GM19240 (cell line): ENCODE data around the gene SERPINB6.
"Not testable (repeated sequence)": the region's sequence is repeated elsewhere in the genome, so short reads cannot be mapped to it uniquely, and the experiment has no call there.

ENCODE experiments used
- DNase-seq: peaks from one replicate; pipeline ENCODE4 v3.0.0; 2011; ENCODE audit warnings: low spot score; ENCODE audit not compliant: insufficient read length

Gene SERPINB6

GRCh38 chr6:2939315-2940009 is 31.9 kb downstream of the SERPINB6 start:
- no peak for DNase-seq

DNA sequence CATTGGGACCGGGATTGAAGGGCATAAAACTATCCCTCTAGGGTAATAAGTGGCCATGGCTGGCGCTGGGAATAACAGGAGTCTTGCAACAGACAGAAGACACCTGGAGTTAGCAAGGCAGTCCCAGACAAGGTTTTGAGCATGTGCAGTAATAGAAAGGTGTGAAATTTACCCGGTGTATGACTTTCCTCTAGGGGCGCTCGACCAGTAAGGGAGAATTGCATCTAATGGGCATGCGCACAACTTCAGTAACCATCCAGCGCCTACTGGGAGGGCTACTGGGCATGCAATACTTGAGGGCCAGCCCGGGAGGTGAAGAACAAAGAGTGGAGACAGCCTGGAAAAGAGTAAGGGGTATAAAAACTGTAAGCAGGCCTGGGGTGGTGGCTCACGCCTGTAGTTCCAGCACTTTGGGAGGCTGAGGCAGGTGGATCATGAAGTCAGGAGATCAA is 32.7 kb downstream of the SERPINB6 start:
- no peak for DNase-seq

DNA sequence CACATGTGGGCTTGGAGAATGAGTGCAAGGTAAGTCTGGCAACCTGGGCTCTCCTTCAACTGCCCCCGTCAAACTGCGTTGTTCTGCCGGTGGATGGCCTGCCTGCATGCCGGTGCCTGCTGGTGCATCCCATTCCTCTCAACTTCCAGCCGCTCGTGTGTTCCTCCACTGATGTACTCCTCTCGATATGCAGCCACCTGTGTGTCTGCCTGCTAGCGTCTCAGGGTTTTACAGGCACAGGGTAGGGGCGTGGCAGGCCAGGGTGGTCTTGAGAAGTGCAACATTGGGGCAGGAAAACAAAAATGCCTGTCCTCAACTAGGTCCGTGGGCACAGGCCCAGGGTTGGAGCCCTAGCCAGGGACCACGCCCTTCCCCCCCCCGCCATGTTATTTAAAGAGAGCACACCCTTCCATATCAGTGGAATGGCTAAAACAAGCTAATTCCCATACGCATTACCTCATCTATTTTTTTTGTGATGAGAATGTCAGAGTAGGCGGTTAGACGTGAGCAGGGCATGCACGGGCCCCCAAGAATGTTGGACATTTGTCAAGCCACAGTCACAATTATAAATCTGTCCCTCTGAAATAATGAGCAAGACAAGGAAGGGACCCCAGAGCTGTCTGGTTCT is 33.2 kb downstream of the SERPINB6 start:
- DNase-seq, result no peak

DNA sequence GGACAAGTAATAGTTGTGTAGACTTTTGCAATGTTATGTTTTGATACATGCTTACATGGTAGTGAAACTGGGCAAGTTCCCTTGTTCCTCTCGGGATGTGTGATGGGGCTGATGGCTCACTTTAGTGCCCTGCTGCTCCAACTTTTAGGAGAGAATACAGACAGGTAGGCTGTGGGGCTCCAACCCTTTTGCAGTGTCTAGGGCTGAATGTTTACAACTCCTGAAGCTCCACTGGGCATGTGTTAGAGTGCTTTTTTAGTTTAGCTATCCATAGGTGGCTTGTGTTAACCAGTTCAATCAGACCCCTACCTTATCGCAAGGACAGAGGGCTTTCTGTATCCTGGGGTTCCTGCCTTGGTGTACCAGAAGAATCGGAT is 33.8 kb downstream of the SERPINB6 start:
- no peak for DNase-seq

DNA sequence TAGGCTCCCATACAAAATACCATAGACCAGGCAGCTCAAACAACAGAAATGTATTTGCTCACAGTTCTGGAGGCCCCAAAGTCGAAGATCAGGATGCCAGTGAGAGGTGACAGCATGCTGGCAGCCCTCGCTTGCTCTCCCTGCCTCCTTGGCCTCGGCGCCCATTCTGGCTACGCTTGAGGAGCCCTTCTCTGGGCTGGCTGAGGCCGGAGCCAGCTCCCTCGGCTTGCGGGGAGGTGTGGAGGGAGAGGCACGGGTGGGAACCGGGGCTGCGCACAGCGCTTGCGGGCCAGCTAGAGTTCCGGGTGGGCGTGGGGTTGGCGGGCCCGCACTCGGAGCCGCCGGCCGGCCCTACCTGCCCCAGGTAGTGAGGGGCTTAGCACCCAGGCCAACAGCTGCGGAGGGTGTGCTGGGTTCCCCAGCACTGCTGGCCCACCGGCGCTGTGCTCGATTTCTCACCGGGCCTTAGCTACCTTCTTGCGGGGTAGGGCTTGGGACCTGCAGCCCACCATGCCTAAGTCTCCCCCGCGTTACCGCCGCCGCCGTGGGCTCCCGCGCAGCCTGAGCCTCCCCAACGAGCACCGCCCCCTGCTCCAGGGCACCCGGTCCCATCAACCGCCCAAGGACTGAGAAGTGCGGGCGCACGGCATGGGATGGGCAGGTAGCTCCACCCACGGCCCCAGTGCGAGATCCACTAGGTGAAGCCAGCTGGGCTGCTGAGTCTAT is 35.6 kb downstream of the SERPINB6 start:
- DNase-seq, result no peak

- DNase-seq, result no peak
Measured at GRCh38 chr6:2934057-2934456, 37.3 kb downstream of the SERPINB6 start.

DNA sequence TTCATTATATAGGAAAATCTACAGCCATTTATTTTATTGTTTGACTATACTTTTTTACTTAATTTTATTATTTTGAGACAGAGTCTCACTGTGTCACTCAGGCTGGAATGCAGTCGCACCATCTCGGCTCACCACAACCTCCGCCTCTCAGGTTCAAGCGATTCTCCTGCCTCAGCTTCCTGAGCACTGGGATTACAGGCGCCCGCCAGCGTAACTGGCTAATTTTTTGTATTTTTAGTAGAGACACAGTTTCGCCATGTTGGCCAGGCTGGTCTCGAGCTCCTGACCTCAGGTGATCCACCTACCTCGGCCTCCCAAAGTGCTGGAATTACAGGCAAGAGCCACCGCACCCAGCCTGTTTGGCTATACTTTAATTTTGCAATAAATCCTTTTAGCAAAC is 38.5 kb downstream of the SERPINB6 start:
- not testable (repeated sequence) for DNase-seq

GRCh38 chr6:2931970-2932748 is 39.2 kb downstream of the SERPINB6 start:
- DNase-seq, result peak; percentile 84

GRCh38 chr6:2931055-2931454 is 40.3 kb downstream of the SERPINB6 start:
- DNase-seq, result no peak

DNA sequence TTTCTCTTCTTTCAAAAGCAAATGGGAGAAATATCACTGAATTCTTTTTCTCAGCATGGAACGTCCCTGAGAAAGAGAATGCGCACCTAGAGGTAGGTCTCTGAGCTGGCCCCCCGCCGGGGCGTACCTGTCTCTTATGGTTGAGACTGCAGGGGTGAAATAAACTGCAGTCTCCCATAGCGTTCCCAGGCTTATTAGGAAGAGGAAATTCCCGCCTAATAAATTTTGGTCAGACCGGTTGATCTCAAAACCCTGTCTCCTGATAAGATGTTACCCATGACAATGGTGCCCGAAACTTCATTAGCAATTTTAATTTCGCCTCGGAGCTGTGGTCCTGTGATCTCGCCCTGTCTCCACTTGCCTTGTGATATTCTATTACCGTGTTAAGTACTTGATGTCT is 43.4 kb downstream of the SERPINB6 start:
- DNase-seq, result not testable (repeated sequence)

DNA sequence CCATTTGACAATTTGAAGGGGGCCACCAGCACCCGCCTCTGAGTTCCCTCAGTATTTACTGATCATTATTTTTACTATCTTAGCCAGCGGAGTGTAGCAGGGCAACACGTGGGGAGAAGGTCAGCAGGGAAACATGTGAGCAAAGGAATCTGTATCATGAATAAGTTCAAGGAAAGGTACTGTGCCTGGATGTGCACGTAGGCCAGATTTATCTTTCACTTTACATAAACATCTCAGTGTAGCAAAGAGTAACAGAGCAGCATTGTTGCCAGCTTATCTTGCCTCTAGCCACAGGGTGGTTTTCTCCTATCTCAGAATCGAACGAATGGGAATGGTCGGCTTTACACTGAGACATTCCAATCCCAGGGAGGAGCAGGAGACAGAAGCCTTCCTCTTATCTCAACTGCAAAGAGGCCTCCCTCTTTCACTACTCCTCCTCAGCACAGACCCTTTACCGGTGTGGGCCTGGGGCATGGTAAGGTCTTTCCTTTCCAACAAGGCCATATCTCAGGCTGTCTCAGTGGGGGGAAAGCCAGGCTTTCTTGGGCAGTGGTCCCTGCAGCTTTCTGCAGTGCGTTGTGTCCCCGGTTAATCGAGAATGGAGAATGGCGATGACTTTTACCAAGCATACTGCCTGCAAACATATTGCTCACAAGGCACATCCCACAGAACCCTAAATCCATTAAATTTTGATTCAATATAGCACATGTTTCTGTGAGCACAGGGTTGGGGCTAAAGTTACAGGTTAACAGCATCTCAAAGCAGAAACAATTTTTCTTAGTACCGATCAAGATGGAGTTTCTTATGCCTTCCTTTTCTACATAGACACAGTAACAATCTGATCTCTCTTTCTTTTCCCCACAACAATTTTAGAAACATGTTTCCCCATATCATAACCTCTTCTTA is 45.3 kb downstream of the SERPINB6 start:
- not testable (repeated sequence) for DNase-seq

DNA sequence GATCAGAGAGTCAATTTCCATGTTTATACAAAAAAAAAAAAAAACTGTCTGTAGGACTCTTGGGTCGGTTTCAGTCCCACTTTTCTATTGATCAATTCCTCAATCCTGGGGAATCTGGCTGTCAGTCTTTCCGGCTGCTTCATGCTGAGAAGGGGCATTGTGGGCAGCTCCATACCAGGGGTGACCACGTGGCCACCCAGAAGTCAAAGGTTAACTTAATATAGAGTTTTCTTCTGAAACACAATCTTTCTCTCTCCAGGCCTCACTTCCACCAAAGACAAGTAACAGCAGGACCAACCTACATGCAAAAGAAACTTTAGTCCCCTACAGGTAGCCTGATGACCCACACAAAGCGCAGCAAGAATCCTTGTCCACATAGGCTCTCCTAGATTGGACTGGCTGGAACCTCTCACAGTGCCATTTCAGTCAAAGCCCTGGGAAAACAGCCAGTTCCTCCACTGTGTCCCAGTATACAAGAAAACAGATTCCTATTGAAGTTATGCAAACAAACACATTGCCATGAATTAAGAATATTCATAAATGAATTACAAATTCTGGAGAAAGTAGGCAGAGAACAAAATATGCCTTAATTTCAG is 49.7 kb downstream of the SERPINB6 start:
- DNase-seq, result no peak

- DNase-seq, result no peak
Measured at GRCh38 chr6:2920671-2921112, 50.7 kb downstream of the SERPINB6 start.

DNA sequence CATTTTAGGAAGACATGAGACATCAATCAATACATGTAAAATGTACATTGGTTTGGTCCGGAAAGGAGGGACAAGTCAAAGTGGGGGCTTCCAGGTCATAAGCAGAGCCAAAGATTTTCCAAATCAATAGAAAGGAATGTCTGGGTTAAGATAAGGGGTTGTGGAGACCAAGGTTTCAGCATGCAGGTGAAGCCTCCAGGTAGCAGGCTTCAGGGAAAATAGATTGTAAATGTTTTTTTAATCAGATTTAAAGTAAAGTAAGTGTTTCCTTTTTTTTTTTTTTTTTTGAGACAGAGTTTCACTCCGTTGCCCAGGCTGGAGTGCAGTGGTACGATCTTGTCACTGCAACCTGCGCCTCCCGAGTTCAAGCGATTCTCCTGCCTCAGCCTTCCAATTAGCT is 51.5 kb downstream of the SERPINB6 start:
- no peak for DNase-seq

- no peak for DNase-seq
Measured at GRCh38 chr6:2919401-2919800, 52.0 kb downstream of the SERPINB6 start.

DNA sequence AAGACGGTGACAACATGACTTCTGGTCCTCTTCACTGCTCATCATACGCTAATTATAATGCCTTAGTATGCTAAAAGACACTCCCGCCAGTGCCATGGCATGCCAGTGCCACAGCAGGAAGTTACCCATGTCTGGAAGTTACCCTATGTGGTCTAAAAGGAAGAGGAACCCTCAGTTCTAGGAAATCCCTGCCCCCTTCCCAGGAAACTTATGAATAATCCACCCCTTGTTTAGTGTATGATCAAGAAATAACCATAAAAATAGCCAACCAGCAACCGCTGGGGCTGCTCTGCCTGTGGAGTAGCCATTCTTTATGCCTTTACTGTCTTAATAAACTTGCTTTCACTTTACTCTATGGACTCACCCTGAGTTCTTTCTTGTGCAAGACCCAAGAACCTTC is 52.4 kb downstream of the SERPINB6 start:
- no peak for DNase-seq

GRCh38 chr6:2917801-2918445 is 53.4 kb downstream of the SERPINB6 start:
- DNase-seq, result no peak

DNA sequence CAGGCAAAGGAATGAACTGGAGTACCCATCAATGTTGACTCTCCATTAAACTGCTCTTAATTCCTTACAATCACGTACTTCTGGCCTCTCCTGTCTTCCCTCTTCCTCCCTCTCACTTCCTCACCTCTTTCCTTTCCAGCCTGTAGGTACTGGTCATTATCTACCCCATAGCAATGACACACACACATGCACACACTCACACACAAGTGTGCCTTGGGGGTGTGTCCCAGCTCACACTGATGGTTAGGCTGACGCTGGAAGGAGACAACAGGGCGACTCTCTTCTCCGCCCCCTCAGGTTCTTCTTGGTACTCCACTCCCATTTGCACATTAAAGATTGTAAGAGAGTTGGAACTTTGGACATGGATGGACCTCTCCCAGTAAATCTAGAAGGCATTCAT is 54.3 kb downstream of the SERPINB6 start:
- no peak for DNase-seq

DNA sequence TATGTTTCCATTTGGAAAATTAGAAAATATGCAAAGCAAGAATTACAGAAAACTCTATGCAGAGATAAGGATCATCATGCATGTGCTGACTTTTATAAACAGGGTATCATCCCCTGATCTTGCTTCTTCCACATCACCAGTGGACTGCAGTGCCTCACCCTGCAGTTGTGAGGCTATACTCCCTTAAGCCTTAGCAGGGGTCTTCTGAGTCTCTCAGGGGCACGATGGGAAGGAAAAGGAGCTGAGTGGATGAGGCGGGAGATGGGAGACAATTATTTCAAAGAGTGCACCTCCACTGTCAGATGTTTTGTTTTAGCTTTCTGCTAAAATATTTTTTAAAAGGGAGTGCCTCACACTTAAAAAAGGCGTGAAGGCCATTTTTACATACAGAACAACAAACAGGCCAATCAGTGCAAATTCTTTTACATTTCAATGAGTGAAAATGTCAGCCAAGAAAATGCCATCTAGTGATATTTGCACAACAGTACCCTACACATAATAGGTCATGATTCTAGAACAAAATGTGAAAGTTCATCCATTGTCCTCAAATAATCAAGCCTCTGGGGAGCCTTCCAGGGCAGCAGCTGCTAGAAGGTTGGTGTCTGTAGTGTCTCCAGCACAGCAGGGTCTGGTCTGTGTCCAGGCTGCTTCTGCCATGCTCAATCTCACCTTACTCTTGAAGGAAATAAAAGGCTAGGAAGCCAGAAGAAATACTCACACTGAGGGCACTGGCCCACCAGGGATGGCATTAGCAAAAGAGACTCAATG is 55.0 kb downstream of the SERPINB6 start:
- DNase-seq, result no peak
